Astrocyte (in vitro differentiated cells and primary cell): ENCODE measurements around the gene ZNF689. TPM values are rescaled to one million over a fixed set of nuclear protein-coding genes. Genes with fewer than 3 reads are reported as not detected.
A peak's percentile ranks its signal among the peaks of the same experiment; 100 is the strongest.

ENCODE experiments used
- DNase-seq: peaks from one replicate; pipeline ENCODE4 v3.0.0-alpha.2; 2010; ENCODE audit warnings: low read depth
- FAIRE-seq: peaks from 2 replicates; lab custom pipeline; 2011; peaks lifted over from hg19 to GRCh38; lab: Jason Lieb, UNC
- H2AFZ ChIP-seq: 2 replicates; pipeline ENCODE4 v1.6.0; 2012; ENCODE audit warnings: low read depth, low read length, inconsistent platforms
- H3K27ac ChIP-seq: 2 replicates; pipeline ENCODE4 v1.5.1; 2011; ENCODE audit warnings: low read depth, low read length, inconsistent platforms
- H3K27me3 ChIP-seq: 2 replicates; pipeline ENCODE4 v1.6.0; 2011; ENCODE audit warnings: low read length, inconsistent platforms; ENCODE audit not compliant: insufficient read depth
- H3K36me3 ChIP-seq: 2 replicates; pipeline ENCODE4 v1.5.1; 2011; ENCODE audit warnings: low read length, inconsistent platforms; ENCODE audit not compliant: insufficient read depth
- H3K4me1 ChIP-seq: 2 replicates; pipeline ENCODE4 v1.5.1; 2011; ENCODE audit warnings: low read length, inconsistent platforms; ENCODE audit not compliant: insufficient read depth
- H3K4me2 ChIP-seq: 2 replicates; pipeline ENCODE4 v1.6.0; 2012; ENCODE audit warnings: low read length, inconsistent platforms
- H3K4me3 ChIP-seq: 2 replicates; pipeline ENCODE4 v1.5.1; 2011; ENCODE audit warnings: low read depth, mild to moderate bottlenecking, low read length, inconsistent platforms; ENCODE audit not compliant: insufficient read depth
- H3K79me2 ChIP-seq: 2 replicates; pipeline ENCODE4 v1.6.0; 2012; ENCODE audit warnings: mild to moderate bottlenecking, low read length, inconsistent platforms; ENCODE audit not compliant: insufficient read depth
- H3K9ac ChIP-seq: 2 replicates; pipeline ENCODE4 v1.6.0; 2012; ENCODE audit warnings: mild to moderate bottlenecking, low read length, inconsistent platforms
- H3K9me3 ChIP-seq: 2 replicates; pipeline ENCODE4 v1.5.1; 2012; ENCODE audit warnings: low read depth, mild to moderate bottlenecking, low read length, inconsistent platforms; ENCODE audit not compliant: insufficient read depth
- H4K20me1 ChIP-seq: 2 replicates; pipeline ENCODE4 v1.6.0; 2012; ENCODE audit warnings: low read length, inconsistent platforms; ENCODE audit not compliant: insufficient read depth
- H3K27ac Mint-ChIP-seq: one replicate; pipeline ENCODE4 v1.8.0; 2021; ENCODE audit warnings: mild to moderate bottlenecking, mixed read lengths; ENCODE audit not compliant: unreplicated experiment
- H3K27me3 Mint-ChIP-seq: one replicate; pipeline ENCODE4 v1.8.0; 2021; ENCODE audit warnings: low read depth, mixed read lengths; ENCODE audit not compliant: unreplicated experiment
- H3K36me3 Mint-ChIP-seq: one replicate; pipeline ENCODE4 v1.8.0; 2021; ENCODE audit warnings: low read depth, mixed read lengths; ENCODE audit not compliant: unreplicated experiment
- H3K4me1 Mint-ChIP-seq: one replicate; pipeline ENCODE4 v1.8.0; 2021; ENCODE audit warnings: low read depth, mixed read lengths; ENCODE audit not compliant: unreplicated experiment
- H3K4me3 Mint-ChIP-seq: one replicate; pipeline ENCODE4 v1.8.0; 2021; ENCODE audit warnings: mild to moderate bottlenecking, moderate library complexity, mixed read lengths; ENCODE audit not compliant: unreplicated experiment
- H3K9me3 Mint-ChIP-seq: one replicate; pipeline ENCODE4 v1.8.0; 2021; ENCODE audit warnings: mild to moderate bottlenecking, mixed read lengths; ENCODE audit not compliant: unreplicated experiment
- CTCF ChIP-seq: IDR thresholded peaks from 2 replicates; pipeline ENCODE4 v1.5.1; 2011; ENCODE audit warnings: low read depth, mild to moderate bottlenecking, inconsistent platforms, low read length, moderate library complexity; ENCODE audit not compliant: insufficient read depth
- EZH2 ChIP-seq: IDR thresholded peaks from 2 replicates; pipeline ENCODE4 v1.6.1; 2012; ENCODE audit warnings: mild to moderate bottlenecking, low read length, inconsistent platforms; ENCODE audit not compliant: insufficient read depth
- total RNA-seq: library from RNA; stranded (reverse); gene quantifications from 2 replicates; pipeline ENCODE4 v1.2.1, GENCODE V29; 2021

ZNF689 gene
- total RNA-seq, 1 donor from 2014 or later = 7.5 TPM

DNA sequence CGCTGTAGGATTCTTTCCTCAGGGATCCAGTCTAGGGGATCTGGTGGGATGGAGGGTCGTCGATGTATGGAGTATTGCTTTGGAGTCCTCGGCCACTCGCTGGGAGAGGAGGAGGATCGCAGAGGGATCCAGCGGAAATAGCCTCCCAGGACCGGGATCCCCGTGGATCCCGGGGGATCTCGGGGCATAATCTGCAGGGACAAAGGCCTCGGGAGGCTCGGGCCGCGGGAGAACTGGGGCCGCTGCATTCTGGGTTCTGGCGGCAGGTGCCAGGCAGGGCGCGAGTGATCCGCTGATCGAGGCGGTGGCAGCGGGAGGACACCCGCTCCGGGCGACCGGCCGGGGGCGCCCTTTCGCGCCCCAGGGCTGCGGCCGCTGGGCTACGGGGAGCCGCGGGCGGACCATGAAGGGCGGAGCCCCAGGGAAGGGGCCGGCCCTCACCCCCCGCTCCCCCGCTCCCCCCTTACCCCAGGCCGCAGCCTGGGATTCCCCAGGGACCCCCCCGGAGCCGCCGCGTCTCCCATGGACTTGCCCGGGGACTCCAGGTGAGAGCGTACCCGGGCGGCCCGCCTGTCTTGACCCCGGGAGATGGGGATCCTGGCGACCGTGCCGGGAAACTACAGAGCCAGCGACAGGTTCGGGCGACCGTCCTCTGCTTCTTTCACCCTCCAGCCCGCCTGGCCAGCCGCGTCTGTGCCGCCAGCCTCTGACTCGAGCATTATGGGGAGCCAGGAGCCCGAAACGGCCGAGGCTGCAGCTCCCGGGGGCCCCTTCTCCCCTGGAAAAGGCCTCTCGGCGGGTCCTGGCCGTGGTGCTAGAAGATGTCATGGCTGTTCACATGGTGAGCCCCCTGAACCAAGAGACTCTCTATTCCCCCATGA is 41.2 kb upstream of the ZNF689 start:
- DNase-seq = no peak
- TF ChIP-seq EZH2 (no peak), CTCF (no peak)
- peaks cover 9% of the 10 kb centered on the region for H3K4me1 ChIP-seq
- peak overlapping the region; percentile 88 for H3K4me2 ChIP-seq
- Mint-ChIP-seq H3K9me3 (no peaks in the 10 kb centered on the region), H3K4me3 (peak overlapping the region; percentile 95), H3K36me3 (peaks cover 7% of the 10 kb centered on the region), H3K27me3 (peaks cover under 1% of the 10 kb centered on the region), H3K27ac (peak overlapping the region; percentile 89), H3K4me1 (peaks cover 8% of the 10 kb centered on the region)
- H3K36me3 ChIP-seq = peaks cover 11% of the 10 kb centered on the region
- peaks cover 11% of the 10 kb centered on the region for H4K20me1 ChIP-seq
- H3K27me3 ChIP-seq = no peaks in the 10 kb centered on the region
- no peaks in the 10 kb centered on the region for H3K9me3 ChIP-seq
- H3K4me3 ChIP-seq = peak overlapping the region; percentile 85
- H3K27ac ChIP-seq = peak overlapping the region; percentile 75
- peak overlapping the region; percentile 90 for H3K9ac ChIP-seq
- FAIRE-seq = no peak
- peaks cover 22% of the 10 kb centered on the region for H3K79me2 ChIP-seq
- H2AFZ ChIP-seq = peak overlapping the region; percentile 76

DNA sequence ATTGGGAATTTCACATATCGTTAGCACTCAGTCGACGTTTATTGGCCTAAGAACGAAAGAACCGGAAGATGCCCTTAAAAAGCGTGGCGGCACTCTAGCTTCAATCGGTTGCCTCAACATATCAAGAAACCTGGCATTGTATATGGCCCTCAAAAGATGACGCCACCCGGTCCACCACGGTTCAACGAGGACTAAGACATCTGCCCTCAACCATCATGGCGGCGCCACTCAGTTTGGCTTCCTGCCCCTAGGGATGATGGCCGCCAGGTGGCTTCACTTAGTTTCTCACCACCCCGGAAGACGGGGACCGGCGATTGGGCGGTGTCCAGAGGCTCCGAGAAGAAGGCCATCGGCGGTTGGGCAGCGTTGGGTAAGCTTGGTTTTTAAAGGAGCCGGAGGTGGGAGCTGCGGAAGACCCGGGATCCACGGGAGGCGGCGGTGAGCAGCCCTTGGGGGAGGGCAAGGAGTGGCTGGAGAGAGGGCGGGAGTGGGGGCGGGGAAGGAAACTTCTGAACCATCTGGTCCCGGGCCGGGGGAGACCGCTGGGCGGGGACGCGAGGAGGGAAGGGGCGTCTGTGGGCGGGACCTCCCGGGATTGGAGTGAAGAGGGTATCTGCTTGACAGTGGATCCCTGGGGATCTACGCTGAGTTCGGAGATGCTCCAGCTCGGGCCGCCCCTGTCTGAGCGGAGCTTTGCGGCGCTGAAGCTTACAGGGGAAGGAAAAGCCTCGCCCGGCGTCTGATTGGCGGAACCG is 40.4 kb upstream of the ZNF689 start, which contains the start of gene PRR14:
Gene PRR14 (plus strand): TSS at position 592 of the 755 bp plus-strand sequence. CDS start 686 bp downstream, outside the sequence.
- H3K4me3 ChIP-seq = peak within 1 kb of the TSS; percentile 85
- H3K79me2 ChIP-seq = peaks cover 22% of the 10 kb centered on the region
- H3K4me2 ChIP-seq = peak within 1 kb of the TSS; percentile 88
- H4K20me1 ChIP-seq = peaks cover 11% of the 10 kb centered on the region
- peaks cover 4% of the 10 kb centered on the region for H3K36me3 ChIP-seq
- Mint-ChIP-seq H3K4me1 (peaks cover 7% of the 10 kb centered on the region), H3K9me3 (no peaks in the 10 kb centered on the region), H3K4me3 (peak within 1 kb of the TSS; percentile 95), H3K27me3 (peaks cover 5% of the 10 kb centered on the region), H3K36me3 (peaks cover 4% of the 10 kb centered on the region), H3K27ac (peak within 1 kb of the TSS; percentile 89)
- H3K4me1 ChIP-seq = peaks cover 9% of the 10 kb centered on the region
- H3K9me3 ChIP-seq = no peaks in the 10 kb centered on the region
- FAIRE-seq = peak; percentile 80
- peak within 1 kb of the TSS; percentile 98 for H2AFZ ChIP-seq
- H3K27ac ChIP-seq = peak within 1 kb of the TSS; percentile 75
- no peak for TF ChIP-seq EZH2
- no peak for TF ChIP-seq CTCF
- peak; percentile 97 for DNase-seq
- H3K27me3 ChIP-seq = no peaks in the 10 kb centered on the region
- H3K9ac ChIP-seq = peak within 1 kb of the TSS; percentile 90
